ENCODE results near the gene SPTB.

The SPTB gene

GRCh38 chr14:64784006-64784405 is 95.7 kb downstream of the SPTB start:
- DNase-seq: no peak

- DNase-seq: no peak
Observed at GRCh38 chr14:64782196-64782595, 97.5 kb downstream of the SPTB start.

DNA sequence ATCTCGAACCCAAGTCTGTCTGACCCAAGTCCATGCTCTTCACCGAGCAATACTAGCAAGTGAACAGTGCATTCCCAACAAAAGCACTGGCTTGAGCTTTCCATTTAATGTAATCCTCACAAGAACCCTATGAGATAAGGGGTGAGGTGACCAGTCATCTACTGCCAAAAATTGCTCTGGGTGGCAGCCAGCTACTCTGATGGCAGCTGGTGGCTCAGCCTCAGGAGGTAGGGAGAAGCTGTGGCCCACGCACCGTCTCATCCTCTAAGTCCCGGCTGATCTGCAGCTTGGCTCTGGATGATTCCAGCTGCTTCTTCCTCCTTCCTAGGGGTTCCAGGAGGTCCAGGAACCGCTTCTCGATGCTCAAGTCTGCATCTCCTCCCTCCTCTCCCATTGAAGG is 100.2 kb downstream of the SPTB start:
- no peak for DNase-seq

- DNase-seq: no peak
Observed at GRCh38 chr14:64778104-64778754, 101.5 kb downstream of the SPTB start.

GRCh38 chr14:64777461-64777860 is 102.2 kb downstream of the SPTB start:
- DNase-seq: no peak

DNA sequence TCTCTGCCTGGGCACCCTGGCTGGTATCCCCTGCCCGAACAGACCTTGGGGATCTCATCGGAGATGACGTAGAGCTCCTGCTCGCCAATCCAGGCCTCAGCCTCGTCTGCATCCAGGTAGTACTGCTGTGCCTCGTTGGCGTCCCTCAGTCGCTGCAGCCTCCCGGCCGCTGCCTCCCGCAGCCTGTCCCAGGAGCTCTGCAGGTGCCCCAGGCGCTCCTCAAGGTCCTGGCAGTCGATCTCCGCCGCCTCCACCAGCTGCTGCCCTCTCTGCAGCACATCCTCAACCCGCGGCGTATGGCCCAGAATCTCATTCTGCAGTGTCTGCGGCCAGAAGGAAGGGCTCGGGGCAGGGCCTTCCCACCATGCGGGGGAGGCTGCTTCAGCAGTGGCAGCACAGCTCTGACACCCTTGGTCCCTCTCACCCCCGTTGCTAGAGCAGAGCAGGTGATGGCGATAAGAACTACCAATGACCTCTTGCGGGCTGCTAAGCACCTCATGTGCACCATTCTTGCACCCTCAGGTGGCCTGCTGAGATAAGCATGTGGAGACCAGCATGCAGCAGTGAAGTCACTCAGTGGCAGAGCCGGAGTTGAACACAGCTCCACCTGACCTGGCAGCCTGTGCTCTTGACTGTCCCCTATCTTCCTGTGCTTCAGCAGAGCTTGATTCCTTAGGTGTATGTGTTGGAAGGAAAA is 104.5 kb downstream of the SPTB start:
- DNase-seq: no peak

DNA sequence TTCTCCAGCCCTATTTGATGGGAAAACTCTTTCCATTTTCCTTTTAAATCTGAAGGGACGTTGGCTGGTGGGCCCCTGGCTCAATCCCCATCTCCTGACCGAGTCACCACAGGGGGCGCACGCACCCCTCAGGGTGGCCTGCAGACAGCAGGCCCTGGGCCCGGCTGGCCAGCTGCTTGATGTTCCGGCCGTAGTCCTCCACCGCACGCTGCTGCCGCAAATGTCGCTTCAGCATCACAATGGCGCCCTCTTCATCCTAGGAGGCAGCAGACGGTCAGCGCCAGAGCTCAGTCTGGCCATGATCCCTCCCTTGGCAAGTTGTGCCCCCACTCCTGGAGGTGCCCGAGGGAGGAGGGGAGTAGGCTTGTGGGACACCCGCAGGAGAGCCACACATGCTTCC is 105.4 kb downstream of the SPTB start:
- DNase-seq: no peak

GRCh38 chr14:64773577-64773976 is 106.1 kb downstream of the SPTB start:
- no peak for DNase-seq

DNA sequence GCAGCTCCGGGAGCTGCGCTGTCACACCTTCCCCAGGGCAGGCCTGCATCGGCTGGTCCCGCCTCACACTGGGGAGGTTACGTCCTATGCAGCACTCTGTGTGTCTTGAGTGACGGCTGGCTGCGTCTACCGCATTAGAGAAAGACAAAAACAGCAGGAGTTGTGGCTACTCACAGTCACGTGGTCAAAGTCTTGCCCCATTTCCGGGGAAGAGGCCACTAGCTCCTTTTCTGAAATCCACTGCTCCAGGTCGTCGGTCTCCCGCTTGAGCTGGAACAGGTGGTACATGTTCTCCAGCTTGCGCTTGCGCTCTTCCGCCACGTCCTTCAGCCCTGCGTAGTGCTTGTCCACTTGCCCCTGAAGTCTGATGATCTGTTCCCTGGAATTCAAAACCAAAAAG is 106.7 kb downstream of the SPTB start:
- DNase-seq: no peak

GRCh38 chr14:64772397-64772950 is 107.2 kb downstream of the SPTB start:
- no peak for DNase-seq

- DNase-seq: no peak
Observed at GRCh38 chr14:64771161-64771560, 108.5 kb downstream of the SPTB start.

GRCh38 chr14:64770751-64771150 is 109.0 kb downstream of the SPTB start:
- no peak for DNase-seq

DNA sequence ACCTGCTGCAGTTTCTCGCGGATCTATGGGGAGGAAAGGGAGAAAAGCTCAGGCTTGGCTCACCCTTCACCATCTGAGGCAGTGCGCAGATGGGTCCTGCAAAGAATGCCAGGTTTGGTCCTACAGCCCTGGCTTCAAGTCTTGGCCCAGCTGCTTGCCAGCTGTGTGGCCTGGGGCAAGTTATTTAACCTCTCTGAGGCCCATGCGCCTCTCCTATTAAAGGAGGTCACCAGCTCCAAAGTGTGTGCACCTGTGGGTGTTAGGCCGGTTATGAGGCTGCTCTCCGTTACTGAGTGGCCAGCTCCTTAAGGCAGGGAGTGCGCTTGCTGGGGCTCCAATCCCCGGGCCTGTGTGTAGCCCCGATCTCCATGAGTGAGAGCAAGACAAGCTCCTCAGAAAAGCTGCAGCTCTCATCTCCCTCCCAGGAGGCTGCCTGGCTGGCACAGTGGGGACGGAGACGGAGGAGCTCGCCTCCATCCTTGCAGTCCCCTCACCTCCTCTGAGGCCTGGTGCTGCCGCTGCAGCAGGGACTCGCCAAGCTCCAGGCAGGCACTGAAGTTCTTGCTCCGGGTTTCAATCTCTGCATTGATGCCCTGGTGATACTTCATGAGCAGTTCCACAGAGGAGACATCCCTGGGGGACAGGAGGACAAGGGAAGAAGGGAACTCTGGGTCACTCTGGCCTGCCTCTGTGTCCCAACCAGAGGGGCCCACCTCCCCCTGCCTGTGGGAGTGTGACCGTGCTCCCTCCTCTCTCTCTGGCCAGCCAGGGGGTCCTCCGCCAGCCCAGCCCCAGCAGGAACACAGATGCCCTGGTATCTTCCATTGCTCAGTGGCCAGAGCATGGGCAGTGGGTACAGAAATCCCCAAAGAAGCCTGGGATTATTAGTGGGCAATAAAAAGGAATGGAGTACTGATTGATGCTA is 110.3 kb downstream of the SPTB start:
- no peak for DNase-seq

GRCh38 chr14:64768401-64769095 is 111.2 kb downstream of the SPTB start:
- no peak for DNase-seq

GRCh38 chr14:64767215-64767964 is 112.3 kb downstream of the SPTB start:
- no peak for DNase-seq

- no peak for DNase-seq
Observed at GRCh38 chr14:64766430-64767151, 113.1 kb downstream of the SPTB start.

GRCh38 chr14:64765740-64766302 is 113.9 kb downstream of the SPTB start:
- no peak for DNase-seq

- DNase-seq: peak; percentile 36
Observed at GRCh38 chr14:64764641-64765520, 114.8 kb downstream of the SPTB start.

GRCh38 chr14:64763801-64764621 is 115.7 kb downstream of the SPTB start:
- no peak for DNase-seq

Measured in activated gamma-delta T cell (primary cell).